HEK293 (cell line): Measurements from ENCODE around the gene GSC2.

Experiments used
- CTCF ChIP-seq: fragments of 450-650 bp; formaldehyde crosslinking; IDR thresholded peaks from 2 replicates; pipeline ENCODE4 v1.5.1; 2016; ENCODE audit warnings: missing biosample characterization, missing genetic modification characterization
- ZNF707 ChIP-seq: fragments of 450-650 bp; formaldehyde crosslinking; IDR thresholded peaks from 2 replicates; pipeline ENCODE4 v1.5.1; 2016; ENCODE audit warnings: missing biosample characterization, missing genetic modification characterization

GRCh38 chr22:19111584-19111983, 38.5 kb downstream of the GSC2 start:
- no peak for TF ChIP-seq CTCF
- no peak for TF ChIP-seq ZNF707 (tag by site-specific recombination)
